C4-2B (cell line): ENCODE results near the gene TELO2.

ENCODE experiments used
- CTCF ChIP-seq: fragments of 450-650 bp; conservative IDR thresholded peaks from 2 replicates; pipeline ENCODE4 v1.5.1; 2017; ENCODE audit warnings: mild to moderate bottlenecking
- ZFX ChIP-seq: fragments of 450-650 bp; IDR thresholded peaks from 2 replicates; pipeline ENCODE4 v1.6.1; 2017

- TF ChIP-seq CTCF = no peak
- no peak for TF ChIP-seq ZFX
Measured at GRCh38 chr16:1532081-1532760, 39.1 kb downstream of the TELO2 start.
